Kidney epithelial cell (primary cell): ENCODE data around the gene GSTA2. TPM values are rescaled to one million over a fixed set of nuclear protein-coding genes. Genes with fewer than 3 reads are reported as not detected.
"Not testable (repeated sequence)": the region's sequence is repeated elsewhere in the genome, so short reads cannot be mapped to it uniquely, and the experiment has no call there.

Source experiments
- DNase-seq: peaks from one replicate; pipeline ENCODE4 v3.0.0-alpha.2; 2010; ENCODE audit warnings: low read depth
- H3K27me3 ChIP-seq: 2 replicates; pipeline ENCODE4 v1.6.0; 2011; ENCODE audit warnings: low read length; ENCODE audit not compliant: control insufficient read depth, insufficient read depth
- H3K36me3 ChIP-seq: 2 replicates; pipeline ENCODE4 v1.5.1; 2011; ENCODE audit warnings: low read length; ENCODE audit not compliant: control insufficient read depth, insufficient read depth
- H3K4me3 ChIP-seq: 2 replicates; pipeline ENCODE4 v1.5.1; 2011; ENCODE audit warnings: low read depth, mild to moderate bottlenecking, control low read depth, low read length
- CTCF ChIP-seq: IDR thresholded peaks from 2 replicates; pipeline ENCODE4 v1.5.1; 2011; ENCODE audit warnings: mild to moderate bottlenecking, moderate library complexity, low read length, control low read depth, inconsistent platforms; ENCODE audit not compliant: insufficient read depth, poor library complexity, severe bottlenecking
- total RNA-seq: library from RNA; depleted of rRNA; stranded (reverse); fragments of >200 nt; gene quantifications from 2 replicates; pipeline ENCODE4 v1.2.3, GENCODE V29; 2015

GSTA2 gene
- total RNA-seq, 1 donor from 2014 or later, result not detected

DNA sequence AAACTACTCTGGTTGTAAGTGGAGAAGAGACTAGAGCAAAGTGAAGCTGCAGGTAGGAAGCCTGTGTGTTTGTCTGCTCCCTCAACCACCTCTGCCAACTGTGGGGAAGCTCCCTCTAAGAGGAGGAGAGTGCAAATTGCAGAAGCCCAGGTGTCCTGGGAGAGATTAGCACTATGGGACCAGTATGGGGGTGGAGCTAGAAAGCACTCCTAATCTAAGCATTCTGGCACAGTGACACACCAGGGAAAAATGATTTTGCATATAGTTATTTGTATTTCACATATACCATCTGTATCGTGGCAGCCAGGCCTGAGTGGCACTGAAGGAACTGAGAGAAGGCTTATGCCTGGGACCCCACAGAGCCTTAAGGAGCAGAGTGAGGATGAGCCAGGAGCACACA is 27.6 kb upstream of the GSTA2 start:
- H3K4me3 ChIP-seq, result no peak overlapping the region
- no peaks in the 10 kb centered on the region for H3K36me3 ChIP-seq

GRCh38 chr6:52789658-52790057 is 26.4 kb upstream of the GSTA2 start:
- not testable (repeated sequence) for DNase-seq, H3K4me3 ChIP-seq, H3K36me3 ChIP-seq, H3K27me3 ChIP-seq

More for the DNA sequence above, 27.6 kb upstream of the GSTA2 start:
- TF ChIP-seq CTCF, result no peak
- H3K27me3 ChIP-seq, result no peaks in the 10 kb centered on the region
- no peak for DNase-seq

GRCh38 chr6:52788478-52788877 is 25.2 kb upstream of the GSTA2 start:
- H3K27me3 ChIP-seq, result no peaks in the 10 kb centered on the region
- no peak for TF ChIP-seq CTCF
- no peak for DNase-seq

DNA sequence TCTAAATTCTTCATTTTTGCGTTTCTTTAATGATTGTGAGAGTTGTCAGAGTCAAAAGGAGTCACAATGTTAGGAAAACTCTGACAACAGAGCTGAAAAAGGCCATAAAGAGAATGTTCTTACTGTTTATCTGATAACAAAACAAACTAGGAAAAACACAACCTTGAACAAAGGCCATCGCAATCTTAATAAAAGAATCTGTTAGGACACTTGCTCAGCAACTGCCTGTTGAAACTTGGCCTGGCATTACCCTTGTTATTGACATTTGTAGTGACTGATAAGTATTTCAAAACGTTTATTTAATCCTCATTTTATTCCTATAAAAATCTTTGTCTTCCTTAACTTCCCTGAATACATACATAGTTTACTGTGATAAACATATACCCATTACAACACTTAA is 24.6 kb upstream of the GSTA2 start:
- no peak for TF ChIP-seq CTCF
- DNase-seq, result no peak

More at GRCh38 chr6:52788478-52788877, 25.2 kb upstream of the GSTA2 start:
- no peak overlapping the region for H3K4me3 ChIP-seq
- no peaks in the 10 kb centered on the region for H3K36me3 ChIP-seq

DNA sequence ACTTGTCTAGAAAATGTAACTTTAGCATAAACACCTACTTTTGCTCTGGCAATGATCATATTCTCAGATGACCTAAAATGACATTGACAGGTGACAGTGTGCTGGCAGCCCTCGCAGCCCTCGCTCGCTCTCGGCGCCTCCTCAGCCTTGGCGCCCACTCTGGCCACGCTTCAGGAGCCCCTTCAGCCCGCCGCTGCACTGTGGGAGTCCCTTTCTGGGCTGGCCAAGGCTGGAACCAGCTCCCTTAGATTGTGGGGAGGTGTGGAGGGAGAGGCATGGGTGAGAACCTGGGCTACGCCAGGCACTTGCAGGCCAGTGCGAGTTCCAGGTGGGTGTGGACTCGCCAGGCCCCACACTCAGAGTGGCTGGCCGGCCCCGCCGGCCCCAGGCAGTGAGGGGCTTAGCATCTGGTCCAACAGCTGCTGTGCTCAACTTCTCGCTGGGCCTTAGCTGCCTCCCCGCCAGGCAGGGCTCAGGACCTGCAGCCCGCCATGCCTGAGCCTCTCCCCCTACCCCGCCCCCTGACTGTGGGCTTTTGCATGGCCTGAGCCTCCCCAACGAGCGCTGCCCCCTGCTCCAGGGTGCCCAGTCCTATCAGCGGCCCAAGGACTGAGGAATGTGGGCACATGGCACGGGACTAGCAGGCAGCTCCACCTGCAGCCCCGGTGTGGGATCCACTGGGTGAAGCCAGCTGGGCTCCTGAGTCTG is 23.1 kb upstream of the GSTA2 start:
- DNase-seq, result no peak
- TF ChIP-seq CTCF, result no peak
- Histone ChIP-seq H3K27me3 (no peaks in the 10 kb centered on the region), H3K4me3 (no peak overlapping the region), H3K36me3 (no peaks in the 10 kb centered on the region)

More for the DNA sequence above, 24.6 kb upstream of the GSTA2 start:
- Histone ChIP-seq H3K4me3 (no peak overlapping the region), H3K36me3 (no peaks in the 10 kb centered on the region), H3K27me3 (no peaks in the 10 kb centered on the region)

DNA sequence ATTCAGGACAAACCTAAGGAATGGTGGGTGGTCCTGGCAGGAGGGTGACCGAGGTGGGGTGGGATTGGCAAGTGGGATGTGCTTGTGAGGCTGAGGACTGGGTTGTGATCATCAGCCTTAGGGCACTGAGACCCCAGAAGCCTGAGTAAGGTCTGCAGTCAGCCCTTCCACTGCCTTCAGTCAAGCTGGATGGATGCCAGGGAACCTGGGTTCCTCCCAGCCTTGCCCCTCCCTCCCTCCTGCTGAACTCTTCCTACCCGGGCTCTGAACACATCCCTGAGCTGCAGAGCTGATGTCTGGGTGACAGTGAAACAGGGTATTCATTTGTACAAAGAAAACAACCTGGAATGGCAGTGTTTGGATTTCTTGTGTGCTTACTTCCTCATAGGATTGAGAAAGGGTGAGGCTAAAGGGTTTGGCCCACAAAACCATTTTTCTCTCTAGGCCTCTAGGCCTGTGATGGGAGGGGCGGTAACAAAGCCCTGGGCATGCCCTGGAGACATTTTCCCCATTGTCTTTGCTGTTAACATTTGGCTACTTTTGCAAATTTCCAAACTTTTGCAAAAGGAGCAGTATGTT is 19.5 kb upstream of the GSTA2 start:
- not testable (repeated sequence) for DNase-seq, H3K27me3 ChIP-seq, H3K36me3 ChIP-seq, H3K4me3 ChIP-seq

- H3K4me3 ChIP-seq, H3K27me3 ChIP-seq, DNase-seq, H3K36me3 ChIP-seq: not testable (repeated sequence)
Observed at GRCh38 chr6:52782209-52782608, 18.9 kb upstream of the GSTA2 start.
